ENCODE measurements around the gene TAF12. TPM values are rescaled to one million over a fixed set of nuclear protein-coding genes. Genes with fewer than 3 reads are reported as not detected.

Gene TAF12
- total and polyA plus RNA-seq, 2 of the 4 experiments (the other 2 are of a cell fraction): 28.8 to 31.7 TPM

- ATAC-seq (ENCODE audit: low read depth) (no peak), DNase-seq (no peak)
- no peak overlapping the region for H2BK120ac ChIP-seq (ENCODE audit: low read depth, low read length)
- no peak overlapping the region for H2BK20ac ChIP-seq (ENCODE audit: low read depth, low read length)
- no peak overlapping the region for H3K27ac ChIP-seq (ENCODE audit: insufficient read depth, low read length)
- H2BK15ac ChIP-seq (ENCODE audit: low read depth, low read length): no peak overlapping the region
- H3K4me1 ChIP-seq (ENCODE audit: control insufficient read depth, insufficient read depth, low read length): no peaks in the 10 kb centered on the region
- peaks cover 52% of the 10 kb centered on the region for H3K36me3 ChIP-seq (ENCODE audit: control insufficient read depth, insufficient read depth, low read length)
- dilution Hi-C loops (cut with HindIII; ENCODE audit: low sequenced_read_pairs, unreplicated experiment) (no loop called here), in situ Hi-C loops (cut with MboI; ENCODE audit: low sequenced_read_pairs) (no loop called here), intact Hi-C loops (cut with micrococcal nuclease) (no loop called here)
- H2AK9ac ChIP-seq (replicated peaks; ENCODE audit: low read depth, low read length, poor library complexity): no peak overlapping the region
- H3K9me1 ChIP-seq (ENCODE audit: insufficient read depth, low read length): no peaks in the 10 kb centered on the region
- H4K8ac ChIP-seq (ENCODE audit: low read depth in 2 of 2, low read length in 2 of 2): no peak overlapping the region
- H2AFZ ChIP-seq (replicated peaks; ENCODE audit: low read length, poor library complexity): no peak overlapping the region
- no peak overlapping the region for H3K56ac ChIP-seq (ENCODE audit: extremely low read depth, insufficient read depth, low read length)
- ChIA-PET CTCF (interaction anchor here (0.6 to 1.0 kb wide), 2 partner anchors 24 to 37 kb away, joined by 3 to 6 read pairs; no protein-coding TSS in a partner anchor), POLR2A (ENCODE audit: unreplicated experiment) (no interaction called here)
- H3K9ac ChIP-seq (ENCODE audit: low read depth, low read length): no peak overlapping the region
- H3K14ac ChIP-seq (replicated peaks; ENCODE audit: low read depth, low read length): no peak overlapping the region
- no peak overlapping the region for H2BK5ac ChIP-seq (ENCODE audit: low read depth, low read length, poor library complexity, severe bottlenecking)
- no peaks in the 10 kb centered on the region for H3K27me3 ChIP-seq (ENCODE audit: control insufficient read depth, insufficient read depth, low read length)
- no peak overlapping the region for H3K4me2 ChIP-seq (ENCODE audit: low read depth, low read length)
- H4K5ac ChIP-seq (ENCODE audit: low read depth, low read length): no peak overlapping the region
- H3K18ac ChIP-seq (ENCODE audit: low read depth, low read length): no peak overlapping the region
- H2AK5ac ChIP-seq (ENCODE audit: low read depth, low read length): no peak overlapping the region
- no peak overlapping the region for H3K4me3 ChIP-seq (ENCODE audit: insufficient read depth, low read depth, low read length)
- no peaks in the 10 kb centered on the region for H3K9me3 ChIP-seq (ENCODE audit: control insufficient read depth, insufficient read depth, low read length)
- BruUV-seq (replicated peaks): no TSS peak
- no peak overlapping the region for H3K23ac ChIP-seq (ENCODE audit: low read depth, low read length)
- peaks cover 6% of the 10 kb centered on the region in 2 experiments; a peak in 2 of 4 replicates for H3K79me1 ChIP-seq (ENCODE audit: low read depth in 1 of 2, low read length in 2 of 2)
- no peaks in the 10 kb centered on the region for H4K20me1 ChIP-seq (ENCODE audit: insufficient read depth, low read length)
- H4K91ac ChIP-seq (ENCODE audit: insufficient read depth, low read depth, low read length): no peak overlapping the region
- H3K4ac ChIP-seq (ENCODE audit: low read depth, low read length): no peak overlapping the region
- TF ChIP-seq CEBPB (IDR thresholded peaks at IDR 0.05; ENCODE audit: low read depth, low read length) (no peak), CHD1 (IDR thresholded peaks at IDR 0.05; ENCODE audit: low read depth, low read length) (no peak), NFE2L2 (IDR thresholded peaks at IDR 0.05; ENCODE audit: low read depth, low read length) (no peak), CTCF (conservative IDR thresholded peaks at IDR 0.05; ENCODE audit: low read depth, low read length) (no peak), MAZ (IDR thresholded peaks at IDR 0.05; ENCODE audit: borderline replicate concordance, low read depth, low read length) (no peak), RCOR1 (IDR thresholded peaks at IDR 0.05; ENCODE audit: insufficient replicate concordance, low read length) (no peak), SMC3 (IDR thresholded peaks at IDR 0.05; ENCODE audit: low read depth, low read length) (no peak), ELK1 (IDR thresholded peaks at IDR 0.05; ENCODE audit: borderline replicate concordance, low read depth, low read length) (no peak), POLR2A (IDR thresholded peaks at IDR 0.05; ENCODE audit: low read depth, low read length) (no peak), BHLHE40 (IDR thresholded peaks at IDR 0.05; ENCODE audit: low read depth, low read length) (no peak), MXI1 (IDR thresholded peaks at IDR 0.05; ENCODE audit: borderline replicate concordance, low read depth, low read length) (no peak), FOS (IDR thresholded peaks at IDR 0.05; ENCODE audit: low read depth, low read length) (no peak), RAD21 (IDR thresholded peaks at IDR 0.05; ENCODE audit: low read length) (no peak), RFX5 (IDR thresholded peaks at IDR 0.05; ENCODE audit: low read depth, low read length) (no peak), USF2 (IDR thresholded peaks at IDR 0.05; ENCODE audit: low read depth, low read length) (no peak), MAFK (IDR thresholded peaks at IDR 0.05; ENCODE audit: low read depth, low read length) (no peak)
Observed at GRCh38 chr1:28564310-28564709, 78.6 kb downstream of the TAF12 start.

All from IMR-90 (cell line).